CD14-positive monocyte (primary cell): ENCODE measurements around the gene SCCPDH. TPM values are rescaled to one million over a fixed set of nuclear protein-coding genes. Genes with fewer than 3 reads are reported as not detected.

Source experiments
- DNase-seq, 3 donors: peaks; one replicate each; pipeline ENCODE4 v3.0.0-alpha.2; 2011 to 2022
- H2AFZ ChIP-seq: 2 replicates; pipeline ENCODE4 v1.6.0; 2012; ENCODE audit warnings: mild to moderate bottlenecking, low read depth, low read length, inconsistent platforms; ENCODE audit not compliant: insufficient read depth, poor library complexity, severe bottlenecking
- H3K27ac ChIP-seq, 2 donors: 1 replicate in 1 of 2; 2 replicates in 1 of 2; pipeline ENCODE4 v1.5.1; 2012 to 2013; ENCODE audit warnings: low read length in 2 of 2, control low read depth in 1 of 2, inconsistent platforms in 1 of 2, low read depth in 1 of 2, mild to moderate bottlenecking in 1 of 2
- H3K27me3 ChIP-seq, 2 donors: one replicate each; pipeline versions ENCODE4 v1.6.0 to v1.6.1; 2011 to 2013; ENCODE audit warnings: low read length in 2 of 2; ENCODE audit not compliant: control insufficient read depth in 2 of 2, insufficient read depth in 2 of 2
- H3K36me3 ChIP-seq, 2 donors: replicated peaks in 1 of 2; 1 replicate in 1 of 2; 2 replicates in 1 of 2; pipeline versions ENCODE4 v1.5.1 to v1.6.1; 2012 to 2013; ENCODE audit warnings: low read length in 2 of 2, control low read depth in 1 of 2, inconsistent platforms in 1 of 2, mild to moderate bottlenecking in 1 of 2; ENCODE audit not compliant: insufficient read depth in 2 of 2, control insufficient read depth in 1 of 2
- H3K4me1 ChIP-seq, 2 donors: 1 replicate in 1 of 2; 2 replicates in 1 of 2; pipeline versions ENCODE4 v1.5.1 to v1.6.1; 2012 to 2013; ENCODE audit warnings: low read length in 2 of 2, control low read depth in 1 of 2, inconsistent platforms in 1 of 2, mild to moderate bottlenecking in 1 of 2, moderate library complexity in 1 of 2; ENCODE audit not compliant: insufficient read depth in 2 of 2, control insufficient read depth in 1 of 2
- H3K4me2 ChIP-seq: replicated peaks from 2 replicates; pipeline ENCODE3; 2012; ENCODE audit warnings: low read length, moderate library complexity, mild to moderate bottlenecking; ENCODE audit not compliant: poor library complexity, severe bottlenecking; ENCODE audit errors: extremely low read depth
- H3K4me3 ChIP-seq, 3 experiments: fragments of 200-600 bp in 1 of 3; sonication (generic) in 1 of 3; replicated peaks in 1 of 3; 1 replicate in 2 of 3; 2 replicates in 1 of 3; pipeline ENCODE4 v1.5.1; 2011 to 2013; ENCODE audit warnings: low read length in 3 of 3, mild to moderate bottlenecking in 3 of 3, control low read depth in 2 of 3, low read depth in 2 of 3, inconsistent platforms in 1 of 3, moderate library complexity in 1 of 3
- H3K79me2 ChIP-seq: 2 replicates; pipeline ENCODE4 v1.6.0; 2012; ENCODE audit warnings: mild to moderate bottlenecking, control low read depth, inconsistent platforms, low read length, moderate library complexity; ENCODE audit not compliant: insufficient read depth
- H3K9ac ChIP-seq: 2 replicates; pipeline ENCODE4 v1.6.0; 2017; ENCODE audit warnings: low read length, mild to moderate bottlenecking; ENCODE audit not compliant: insufficient read depth, poor library complexity, severe bottlenecking
- H3K9me3 ChIP-seq, 2 donors: replicated peaks in 1 of 2; 1 replicate in 1 of 2; 2 replicates in 1 of 2; pipeline versions ENCODE4 v1.5.1 to v1.6.1; 2012 to 2013; ENCODE audit warnings: low read length in 2 of 2, control low read depth in 1 of 2; ENCODE audit not compliant: control insufficient read depth in 1 of 2, insufficient read depth in 1 of 2
- H4K20me1 ChIP-seq: 2 replicates; pipeline ENCODE4 v1.6.0; 2012; ENCODE audit warnings: mild to moderate bottlenecking, low read length, control low read depth, moderate library complexity; ENCODE audit not compliant: insufficient read depth
- H3K27ac Mint-ChIP-seq, 7 donors: one replicate each; pipeline ENCODE4 v1.8.0; 2020; ENCODE audit warnings: mild to moderate bottlenecking in 7 of 7, mixed read lengths in 7 of 7, moderate library complexity in 6 of 7, inconsistent platforms in 2 of 7
- H3K27me3 Mint-ChIP-seq, 3 donors: one replicate each; pipeline ENCODE4 v1.8.0; 2021 to 2022; ENCODE audit warnings: low read depth in 3 of 3, mild to moderate bottlenecking in 3 of 3, mixed read lengths in 3 of 3, moderate library complexity in 3 of 3, inconsistent platforms in 1 of 3
- H3K36me3 Mint-ChIP-seq, 2 donors: one replicate each; pipeline ENCODE4 v1.8.0; 2020; ENCODE audit warnings: mixed read lengths in 2 of 2, inconsistent platforms in 1 of 2, mild to moderate bottlenecking in 1 of 2
- H3K4me1 Mint-ChIP-seq: one replicate; pipeline ENCODE4 v1.8.0; 2020; ENCODE audit warnings: mild to moderate bottlenecking, mixed read lengths
- H3K4me3 Mint-ChIP-seq, 2 donors: one replicate each; pipeline ENCODE4 v1.8.0; 2020; ENCODE audit warnings: mild to moderate bottlenecking in 2 of 2, mixed read lengths in 2 of 2, moderate library complexity in 1 of 2
- H3K9me3 Mint-ChIP-seq, 7 donors: one replicate each; pipeline ENCODE4 v1.8.0; 2020 to 2022; ENCODE audit warnings: mixed read lengths in 7 of 7, mild to moderate bottlenecking in 6 of 7, moderate library complexity in 6 of 7, inconsistent platforms in 2 of 7
- CTCF ChIP-seq: fragments of 200-600 bp; IDR thresholded peaks from one replicate; pipeline ENCODE4 v1.8.0; 2022; ENCODE audit warnings: antibody characterized with exemption, mild to moderate bottlenecking
- WGBS: methylation state at CpG from one replicate; pipeline ENCODE4 v1.1.5; 2013; ENCODE audit warnings: missing lambda C conversion rate; ENCODE audit not compliant: insufficient coverage; 5-methylcytosine and 5-hydroxymethylcytosine counted together
- intact Hi-C, 2 donors: fragments of 100-400 bp; cut with micrococcal nuclease; formaldehyde crosslinking; loops; one replicate each; pipeline versions ENCODE4 v1.15.0 to v1.15.1; 2023
- polyA plus RNA-seq, 3 donors: library from polyadenylated mRNA; depleted of rRNA in 1 of 3; unstranded in 2 of 3; stranded (reverse) in 1 of 3; fragments of 300-500 nt in 2 of 3; fragments of >200 nt in 1 of 3; fragmentation: Illumina TruSeq in 2 of 3; gene quantifications; 1 replicate in 2 of 3; 2 replicates in 1 of 3; pipeline ENCODE4 v1.2.3, GENCODE V29; 2012 to 2021

SCCPDH gene
- polyA plus RNA-seq, 3 donors: 7.3 to 25.3 (median 22.7) TPM

GRCh38 chr1:246724731-246725095 is 504 bp downstream of the SCCPDH start:
- H3K79me2 ChIP-seq: peaks cover 51% of the 10 kb centered on the region
- WGBS: 0% methylated on average over 5 of the region's 13 CpGs
- peaks cover 12 to 29% (median 20%) of the 10 kb centered on the region in 7 donors for H3K9me3 Mint-ChIP-seq

GRCh38 chr1:246725191-246725590 is 982 bp downstream of the SCCPDH start:
- peaks cover 54% of the 10 kb centered on the region for H3K79me2 ChIP-seq
- H3K27me3 Mint-ChIP-seq: peaks cover 0 to 3% (median 0%) of the 10 kb centered on the region in 3 donors
- H3K27me3 ChIP-seq: no peaks in the 10 kb centered on the region
- H3K9me3 ChIP-seq: peaks cover 11 to 20% of the 10 kb centered on the region in 2 donors
- peaks cover 14 to 29% of the 10 kb centered on the region in 2 donors for H3K36me3 ChIP-seq
- peaks cover 28 to 29% of the 10 kb centered on the region in 2 donors for H3K36me3 Mint-ChIP-seq
- TF ChIP-seq CTCF: no peak
- H3K4me3 Mint-ChIP-seq: peak overlapping the region; percentile 92 to 96
- peak overlapping the region; percentile 97 for H2AFZ ChIP-seq
- peak overlapping the region; percentile 53 to 89 (median 83) for H3K4me3 ChIP-seq
- H3K27ac ChIP-seq: peak overlapping the region in 1 of 2 donors; percentile 53
- H3K9ac ChIP-seq: peak overlapping the region; percentile 81
- intact Hi-C loops: no loop called here
- no peaks in the 10 kb centered on the region for H4K20me1 ChIP-seq
- DNase-seq: no peak
- peaks cover 13 to 29% (median 23%) of the 10 kb centered on the region in 7 donors for H3K9me3 Mint-ChIP-seq
- peaks cover 30 to 34% of the 10 kb centered on the region in 2 donors for H3K4me1 ChIP-seq
- 65% methylated on average over 6 of the region's 9 CpGs for WGBS
- H3K4me2 ChIP-seq: peak overlapping the region; percentile 80
- H3K27ac Mint-ChIP-seq: peak overlapping the region in 3 of 7 donors; percentile 68 to 73 (median 70)
- H3K4me1 Mint-ChIP-seq: peaks cover 33% of the 10 kb centered on the region

More at GRCh38 chr1:246724731-246725095, 504 bp downstream of the SCCPDH start:
- H3K4me2 ChIP-seq: peak overlapping the region; percentile 80
- intact Hi-C loops: no loop called here
- peaks cover 12 to 16% of the 10 kb centered on the region in 2 donors for H3K9me3 ChIP-seq
- peak overlapping the region; percentile 81 for H3K9ac ChIP-seq
- H3K27me3 Mint-ChIP-seq: peaks cover 0 to 3% (median 0%) of the 10 kb centered on the region in 3 donors
- H3K4me1 ChIP-seq: peaks cover 30 to 34% of the 10 kb centered on the region in 2 donors
- H3K36me3 ChIP-seq: peaks cover 11 to 24% of the 10 kb centered on the region in 2 donors
- H3K27me3 ChIP-seq: no peaks in the 10 kb centered on the region
- H2AFZ ChIP-seq: peak overlapping the region; percentile 97
- H3K4me3 Mint-ChIP-seq: peak overlapping the region; percentile 92 to 96
- TF ChIP-seq CTCF: no peak
- H3K27ac Mint-ChIP-seq: peak overlapping the region; percentile 28 to 80 (median 73)
- peaks cover 33% of the 10 kb centered on the region for H3K4me1 Mint-ChIP-seq
- peak overlapping the region; percentile 53 to 89 (median 83) for H3K4me3 ChIP-seq
- peaks cover 23 to 25% of the 10 kb centered on the region in 2 donors for H3K36me3 Mint-ChIP-seq
- H4K20me1 ChIP-seq: no peaks in the 10 kb centered on the region
- DNase-seq: no peak
- H3K27ac ChIP-seq: peak overlapping the region in 1 of 2 donors; percentile 53
